Panc1 (cell line): ENCODE measurements around the gene PWWP3B.

Experiments used
- POLR2AphosphoS5 ChIP-seq: IDR thresholded peaks from 2 replicates; pipeline ENCODE4 v1.6.1; 2012; ENCODE audit warnings: mild to moderate bottlenecking, low read depth, low read length, moderate library complexity
- TF ChIP-seq, protein P1 (sequence below): fragments of 450-650 bp; IDR thresholded peaks from 2 replicates; pipeline ENCODE4 v1.5.1; 2017; ENCODE audit warnings: mild to moderate bottlenecking

GRCh38 chrX:106177982-106178321 lies 9.8 kb downstream of the PWWP3B start:
- TF ChIP-seq, protein P1, sequence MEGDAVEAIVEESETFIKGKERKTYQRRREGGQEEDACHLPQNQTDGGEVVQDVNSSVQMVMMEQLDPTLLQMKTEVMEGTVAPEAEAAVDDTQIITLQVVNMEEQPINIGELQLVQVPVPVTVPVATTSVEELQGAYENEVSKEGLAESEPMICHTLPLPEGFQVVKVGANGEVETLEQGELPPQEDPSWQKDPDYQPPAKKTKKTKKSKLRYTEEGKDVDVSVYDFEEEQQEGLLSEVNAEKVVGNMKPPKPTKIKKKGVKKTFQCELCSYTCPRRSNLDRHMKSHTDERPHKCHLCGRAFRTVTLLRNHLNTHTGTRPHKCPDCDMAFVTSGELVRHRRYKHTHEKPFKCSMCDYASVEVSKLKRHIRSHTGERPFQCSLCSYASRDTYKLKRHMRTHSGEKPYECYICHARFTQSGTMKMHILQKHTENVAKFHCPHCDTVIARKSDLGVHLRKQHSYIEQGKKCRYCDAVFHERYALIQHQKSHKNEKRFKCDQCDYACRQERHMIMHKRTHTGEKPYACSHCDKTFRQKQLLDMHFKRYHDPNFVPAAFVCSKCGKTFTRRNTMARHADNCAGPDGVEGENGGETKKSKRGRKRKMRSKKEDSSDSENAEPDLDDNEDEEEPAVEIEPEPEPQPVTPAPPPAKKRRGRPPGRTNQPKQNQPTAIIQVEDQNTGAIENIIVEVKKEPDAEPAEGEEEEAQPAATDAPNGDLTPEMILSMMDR: no peak
- TF ChIP-seq POLR2AphosphoS5: no peak
